ENCODE results near the gene SULT1A2.
A peak's percentile ranks its signal among the peaks of the same experiment; 100 is the strongest.

Gene SULT1A2

DNA sequence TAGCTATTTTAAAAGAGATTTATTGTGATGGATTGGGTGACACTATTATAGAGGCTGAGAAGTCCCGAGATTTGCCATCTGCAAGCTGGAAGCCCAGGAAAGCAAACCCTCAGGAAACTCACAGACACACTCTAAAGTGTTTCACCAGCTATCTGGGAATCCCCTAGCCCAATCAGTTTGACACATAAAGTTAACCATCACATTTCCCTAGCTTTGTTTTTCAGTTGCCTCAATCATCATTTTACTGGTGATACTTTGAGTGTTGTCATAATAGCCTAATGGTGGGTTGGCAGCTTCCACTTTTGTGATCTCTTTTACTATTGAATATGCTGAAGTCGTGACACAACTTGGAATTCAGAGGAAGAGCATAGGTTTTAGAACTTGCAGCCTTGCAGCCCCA, 41.3 kb downstream of the SULT1A2 start:
- H4K20me1 ChIP-seq (ENCODE audit: control insufficient read depth, insufficient read depth, low read depth, low read length) = no peaks in the 10 kb centered on the region
- peaks cover 38% of the 10 kb centered on the region for H3K36me3 ChIP-seq (ENCODE audit: control insufficient read depth, low read length)
- no peak overlapping the region for H3K27ac ChIP-seq (ENCODE audit: low read depth, low read length)
- no peaks in the 10 kb centered on the region for H3K9me3 ChIP-seq (ENCODE audit: control insufficient read depth, insufficient read depth, low read length)
- TF ChIP-seq EZH2phosphoT487 (IDR thresholded peaks at IDR 0.05; ENCODE audit: borderline replicate concordance, low read length) = no peak
- TF ChIP-seq, protein P1, sequence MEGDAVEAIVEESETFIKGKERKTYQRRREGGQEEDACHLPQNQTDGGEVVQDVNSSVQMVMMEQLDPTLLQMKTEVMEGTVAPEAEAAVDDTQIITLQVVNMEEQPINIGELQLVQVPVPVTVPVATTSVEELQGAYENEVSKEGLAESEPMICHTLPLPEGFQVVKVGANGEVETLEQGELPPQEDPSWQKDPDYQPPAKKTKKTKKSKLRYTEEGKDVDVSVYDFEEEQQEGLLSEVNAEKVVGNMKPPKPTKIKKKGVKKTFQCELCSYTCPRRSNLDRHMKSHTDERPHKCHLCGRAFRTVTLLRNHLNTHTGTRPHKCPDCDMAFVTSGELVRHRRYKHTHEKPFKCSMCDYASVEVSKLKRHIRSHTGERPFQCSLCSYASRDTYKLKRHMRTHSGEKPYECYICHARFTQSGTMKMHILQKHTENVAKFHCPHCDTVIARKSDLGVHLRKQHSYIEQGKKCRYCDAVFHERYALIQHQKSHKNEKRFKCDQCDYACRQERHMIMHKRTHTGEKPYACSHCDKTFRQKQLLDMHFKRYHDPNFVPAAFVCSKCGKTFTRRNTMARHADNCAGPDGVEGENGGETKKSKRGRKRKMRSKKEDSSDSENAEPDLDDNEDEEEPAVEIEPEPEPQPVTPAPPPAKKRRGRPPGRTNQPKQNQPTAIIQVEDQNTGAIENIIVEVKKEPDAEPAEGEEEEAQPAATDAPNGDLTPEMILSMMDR (IDR thresholded peaks at IDR 0.05; ENCODE audit: low read depth, low read length, poor library complexity, severe bottlenecking) = no peak
- H3K4me3 ChIP-seq (ENCODE audit: low read length) = peak overlapping the region; percentile 18; the same call in 1 of the 2 replicates
- H3K79me2 ChIP-seq (ENCODE audit: control insufficient read depth, low read length) = peaks cover 51% of the 10 kb centered on the region
- no peaks in the 10 kb centered on the region for H3K27me3 ChIP-seq (ENCODE audit: control insufficient read depth, low read length)
- H3K9me2 ChIP-seq (replicated peaks; ENCODE audit: control insufficient read depth, low read length) = no peaks in the 10 kb centered on the region
- peaks cover 33% of the 10 kb centered on the region for H3K4me1 ChIP-seq (ENCODE audit: control insufficient read depth, low read length)
- H3F3A ChIP-seq (ENCODE audit: control insufficient read depth, insufficient read depth) = no peaks in the 10 kb centered on the region
- peak overlapping the region; percentile 80 for H3K4me2 ChIP-seq (ENCODE audit: low read length)

DNA sequence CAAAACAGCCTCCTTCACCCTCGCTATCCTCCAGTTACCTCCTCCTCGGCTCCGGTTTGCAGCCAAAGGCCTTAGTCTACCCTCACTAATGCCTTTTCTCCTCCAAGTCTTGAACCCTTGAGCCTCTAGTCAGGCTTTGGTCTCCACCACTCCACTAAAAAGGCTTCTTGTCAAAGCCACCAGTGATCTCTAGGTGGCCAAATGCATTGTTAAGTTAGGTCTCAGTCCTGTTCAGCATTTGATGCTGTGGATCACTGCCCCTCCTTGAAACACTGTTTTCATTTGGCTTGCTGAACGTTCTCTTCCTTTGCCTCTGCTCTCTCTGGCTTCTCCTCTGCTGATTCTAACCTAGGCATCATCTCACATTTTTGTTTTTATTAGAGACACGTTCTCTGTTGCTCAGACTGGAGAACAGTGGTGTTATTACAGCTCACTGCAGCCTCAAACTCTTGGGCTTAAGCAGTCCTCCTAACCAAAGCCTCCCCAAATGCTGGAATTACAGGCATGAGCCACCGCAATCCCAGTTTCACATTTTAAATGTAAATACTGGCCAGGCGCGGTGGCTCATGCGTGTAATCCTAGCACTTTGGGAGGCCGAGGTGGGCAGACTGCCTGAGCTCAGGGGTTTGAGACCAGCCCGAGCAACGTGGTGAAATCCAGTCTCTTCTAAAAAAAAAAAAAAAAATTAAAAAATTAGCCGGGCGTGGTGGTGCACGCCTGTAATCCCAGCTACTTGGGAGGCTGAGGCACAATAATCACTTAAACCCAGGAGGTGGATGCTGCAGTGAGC, 42.0 kb downstream of the SULT1A2 start:
- H3K27me3 ChIP-seq (ENCODE audit: control insufficient read depth, low read length) = no peaks in the 10 kb centered on the region
- peak overlapping the region; percentile 98 for H3K4me3 ChIP-seq (ENCODE audit: low read length)
- H3K36me3 ChIP-seq (ENCODE audit: control insufficient read depth, low read length) = peaks cover 37% of the 10 kb centered on the region
- peak overlapping the region; percentile 80 for H3K4me2 ChIP-seq (ENCODE audit: low read length)
- no peaks in the 10 kb centered on the region for H3F3A ChIP-seq (ENCODE audit: control insufficient read depth, insufficient read depth)
- no peaks in the 10 kb centered on the region for H4K20me1 ChIP-seq (ENCODE audit: control insufficient read depth, insufficient read depth, low read depth, low read length)
- H3K9me3 ChIP-seq (ENCODE audit: control insufficient read depth, insufficient read depth, low read length) = no peaks in the 10 kb centered on the region
- no peaks in the 10 kb centered on the region for H3K9me2 ChIP-seq (replicated peaks; ENCODE audit: control insufficient read depth, low read length)
- H3K27ac ChIP-seq (ENCODE audit: low read depth, low read length) = no peak overlapping the region
- TF ChIP-seq, protein P1 (IDR thresholded peaks at IDR 0.05; ENCODE audit: low read depth, low read length, poor library complexity, severe bottlenecking) = no peak
- TF ChIP-seq EZH2phosphoT487 (IDR thresholded peaks at IDR 0.05; ENCODE audit: borderline replicate concordance, low read length) = no peak
- H3K79me2 ChIP-seq (ENCODE audit: control insufficient read depth, low read length) = peaks cover 50% of the 10 kb centered on the region
- H3K4me1 ChIP-seq (ENCODE audit: control insufficient read depth, low read length) = peaks cover 33% of the 10 kb centered on the region

DNA sequence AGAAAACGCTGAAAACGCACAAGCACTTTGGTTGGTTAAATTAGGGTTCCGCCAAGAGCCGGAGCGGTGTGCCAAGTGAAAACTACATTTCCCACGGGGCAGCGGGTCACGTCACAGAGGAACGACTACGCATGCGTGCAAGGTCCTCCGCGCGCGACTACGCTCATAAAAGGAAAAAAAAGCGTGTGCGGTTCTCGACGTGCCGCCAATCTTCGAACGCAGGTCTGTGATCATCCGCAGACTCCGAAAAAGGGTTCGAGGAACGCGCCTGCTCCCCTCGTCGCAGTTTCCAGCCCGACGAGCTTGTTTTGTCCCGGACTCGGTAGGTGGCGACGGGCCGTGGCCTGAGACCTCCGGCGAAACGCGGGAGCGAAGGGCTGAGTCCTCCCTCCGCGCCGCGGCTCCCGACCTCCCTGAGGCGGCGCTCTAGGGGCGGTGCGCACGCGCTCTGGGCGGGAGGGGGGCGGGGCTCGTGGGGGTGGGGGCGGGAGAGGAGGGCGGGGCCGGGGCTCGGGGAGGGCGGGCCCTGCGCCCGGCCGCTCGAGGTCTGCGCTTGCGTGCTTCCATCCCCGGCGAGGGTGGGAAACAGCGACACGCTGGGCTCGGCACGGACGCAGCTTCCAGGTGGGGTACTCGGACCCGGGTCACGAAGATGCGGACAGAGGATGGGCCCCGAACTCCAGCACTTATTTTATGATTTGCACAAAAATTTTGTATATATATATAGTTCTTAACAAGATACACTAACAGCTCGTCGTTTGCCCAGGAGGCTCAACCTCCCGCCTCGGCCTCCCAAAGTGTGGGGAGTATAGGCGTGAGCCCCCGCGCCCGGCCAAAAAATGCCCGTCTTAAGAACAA, 42.8 kb downstream of the SULT1A2 start, which contains the start of gene SGF29:
SGF29 (plus strand) TSS at position 145 of the 858 bp plus-strand sequence. CDS start 27,150 bp downstream, outside the sequence.
- TF ChIP-seq, protein P1 (IDR thresholded peaks at IDR 0.05; ENCODE audit: low read depth, low read length, poor library complexity, severe bottlenecking) = peak; percentile 26
- no peak for TF ChIP-seq EZH2phosphoT487 (IDR thresholded peaks at IDR 0.05; ENCODE audit: borderline replicate concordance, low read length)
- Histone ChIP-seq H3K4me3 (ENCODE audit: low read length) (peak within 1 kb of the TSS; percentile 98), H3K4me1 (ENCODE audit: control insufficient read depth, low read length) (peaks cover 33% of the 10 kb centered on the region), H3K36me3 (ENCODE audit: control insufficient read depth, low read length) (peaks cover 31% of the 10 kb centered on the region), H3K9me2 (replicated peaks; ENCODE audit: control insufficient read depth, low read length) (no peaks in the 10 kb centered on the region), H3F3A (ENCODE audit: control insufficient read depth, insufficient read depth) (no peaks in the 10 kb centered on the region), H4K20me1 (ENCODE audit: control insufficient read depth, insufficient read depth, low read depth, low read length) (no peaks in the 10 kb centered on the region), H3K4me2 (ENCODE audit: low read length) (peak within 1 kb of the TSS; percentile 89), H3K9me3 (ENCODE audit: control insufficient read depth, insufficient read depth, low read length) (no peaks in the 10 kb centered on the region), H3K79me2 (ENCODE audit: control insufficient read depth, low read length) (peaks cover 42% of the 10 kb centered on the region), H3K27ac (ENCODE audit: low read depth, low read length) (peak within 1 kb of the TSS; percentile 89), H3K27me3 (ENCODE audit: control insufficient read depth, low read length) (no peaks in the 10 kb centered on the region)
